Motor neuron (in vitro differentiated cells): ENCODE data around the gene LSS. TPM values are rescaled to one million over a fixed set of nuclear protein-coding genes. Genes with fewer than 3 reads are reported as not detected.

ENCODE experiments used
- ATAC-seq, 8 experiments: fragments of 200-7000 bp; cut with Tn5 transposase; replicated peaks in 6 of 8; 2 replicates each; pipeline ENCODE4 v1.8.0; 2021; ENCODE audit warnings: mild to moderate bottlenecking in 8 of 8, moderate library complexity in 8 of 8
- H3K27ac ChIP-seq, 2 donors: fragments of 250-450 bp; sonication (Bioruptor Pico); 2 replicates each; pipeline ENCODE4 v1.9.0; 2021; ENCODE audit warnings: antibody characterized with exemption in 2 of 2, mild to moderate bottlenecking in 2 of 2, moderate library complexity in 1 of 2
- H3K4me1 ChIP-seq, 2 donors: fragments of 250-450 bp; sonication (Bioruptor Pico); replicated peaks in 1 of 2; 2 replicates each; pipeline ENCODE4 v1.6.1; 2021; ENCODE audit warnings: antibody characterized with exemption in 2 of 2, mild to moderate bottlenecking in 2 of 2, moderate library complexity in 1 of 2
- H3K4me3 ChIP-seq, 5 donors: fragments of 250-450 bp; sonication (Bioruptor Pico); 2 replicates each; pipeline ENCODE4 v1.9.0; 2021; ENCODE audit warnings: antibody characterized with exemption in 5 of 5, mild to moderate bottlenecking in 5 of 5, moderate library complexity in 4 of 5
- WGBS, 10 experiments: fragments of 450-650 bp; shearing (Covaris generic); methylation state at CpG; one replicate each; pipeline ENCODE4 v1.0.0; 2022; 5-methylcytosine and 5-hydroxymethylcytosine counted together
- in situ Hi-C, 9 experiments: fragments of 400-800 bp; cut with MboI; loops; one replicate each; pipeline ENCODE4 v1.15.0; 2021; ENCODE audit warnings: low sequenced_read_pairs in 9 of 9, low pct_unique_long_range_greater_than_20kb in 2 of 9; ENCODE audit not compliant: unreplicated experiment in 9 of 9
- total RNA-seq, 8 experiments: library from RNA; unstranded; fragments of 300-600 nt; gene quantifications; 2 replicates each; pipeline versions ENCODE4 v1.2.3 to v1.2.4, GENCODE V29; 2022

Gene LSS
- total RNA-seq, 8 experiments from 2014 or later: 24.5 to 177 (median 51.8) TPM

- 75 to 100% (median 81%) methylated on average over 1 to 4 of the region's 10 CpGs; no CpG with 5 or more reads in 5 of the 10 experiments for WGBS, 10 experiments
- no peak for ATAC-seq
- peaks cover 8 to 9% of the 10 kb centered on the region in 2 donors for H3K4me1 ChIP-seq
- in situ Hi-C loops: no loop called here
- H3K4me3 ChIP-seq: no peak overlapping the region
- no peak overlapping the region for H3K27ac ChIP-seq
Measured at GRCh38 chr21:46158666-46159300, 69.8 kb downstream of the LSS start.

GRCh38 chr21:46157987-46158451 is 70.6 kb downstream of the LSS start:
- H3K4me1 ChIP-seq: peaks cover 13 to 16% of the 10 kb centered on the region in 2 donors
- in situ Hi-C loops: no loop called here
- no peak for ATAC-seq
- no peak overlapping the region for H3K4me3 ChIP-seq
- H3K27ac ChIP-seq: no peak overlapping the region
- WGBS, 10 experiments: 82 to 100% (median 100%) methylated on average over 1 to 5 of the region's 15 CpGs; no CpG with 5 or more reads in 7 of the 10 experiments

GRCh38 chr21:46157396-46157986 is 71.1 kb downstream of the LSS start:
- ATAC-seq: no peak
- Histone ChIP-seq H3K4me1 (peaks cover 13 to 18% of the 10 kb centered on the region in 2 donors), H3K27ac (no peak overlapping the region), H3K4me3 (no peak overlapping the region)
- WGBS, 10 experiments: 73 to 94% (median 78%) methylated on average over 3 of the region's 12 CpGs; no CpG with 5 or more reads in 7 of the 10 experiments
- in situ Hi-C loops: no loop called here

GRCh38 chr21:46156678-46157077 is 71.9 kb downstream of the LSS start:
- in situ Hi-C loops: no loop called here
- Histone ChIP-seq H3K27ac (no peak overlapping the region), H3K4me3 (no peak overlapping the region), H3K4me1 (peaks cover 13 to 18% of the 10 kb centered on the region in 2 donors)
- WGBS, 10 experiments: 40 to 100% (median 71%) methylated on average over 1 to 3 of the region's 10 CpGs; no CpG with 5 or more reads in 3 of the 10 experiments
- no peak for ATAC-seq

- Histone ChIP-seq H3K4me3 (no peak overlapping the region), H3K4me1 (peaks cover 16 to 20% of the 10 kb centered on the region in 2 donors), H3K27ac (no peak overlapping the region)
- in situ Hi-C loops: no loop called here
- ATAC-seq: no peak
- 86 to 100% (median 88%) methylated on average over 1 to 6 of the region's 7 CpGs; no CpG with 5 or more reads in 5 of the 10 experiments for WGBS, 10 experiments
Measured at GRCh38 chr21:46156378-46156645, 72.3 kb downstream of the LSS start.

GRCh38 chr21:46155514-46156377 is 72.8 kb downstream of the LSS start, which contains the start of gene FTCD:
FTCD (minus strand) TSS chr21:46155579; CDS start chr21:46155523, 56 bp downstream.
- in situ Hi-C loops: no loop called here
- Histone ChIP-seq H3K27ac (peak within 1 kb of the TSS in 1 of 2 donors; percentile 40), H3K4me3 (no peak within 1 kb of the TSS), H3K4me1 (peaks cover 21 to 25% of the 10 kb centered on the region in 2 donors)
- WGBS, 10 experiments: 55 to 60% (median 58%) methylated on average over 1 to 6 of the region's 34 CpGs; no CpG with 5 or more reads in 7 of the 10 experiments
- ATAC-seq: peak in 1 of 8 experiments; percentile 1

- in situ Hi-C loops: no loop called here
- no peak for ATAC-seq
- H3K4me3 ChIP-seq: no peak overlapping the region
- 100% methylated on average over 1 to 2 of the region's 16 CpGs; no CpG with 5 or more reads in 8 of the 10 experiments for WGBS, 10 experiments
- peaks cover 21 to 25% of the 10 kb centered on the region in 2 donors for H3K4me1 ChIP-seq
- H3K27ac ChIP-seq: no peak overlapping the region
Measured at GRCh38 chr21:46154955-46155513, 73.5 kb downstream of the LSS start.

- Histone ChIP-seq H3K4me1 (peaks cover 21 to 25% of the 10 kb centered on the region in 2 donors), H3K4me3 (no peak overlapping the region), H3K27ac (no peak overlapping the region)
- no peak for ATAC-seq
- WGBS, 10 experiments: 94 to 98% methylated on average over 3 to 7 of the region's 39 CpGs; no CpG with 5 or more reads in 8 of the 10 experiments
- in situ Hi-C loops: no loop called here
Measured at GRCh38 chr21:46154155-46154954, 74.2 kb downstream of the LSS start.

- Histone ChIP-seq H3K27ac (peak overlapping the region in 1 of 2 donors; percentile 72), H3K4me3 (no peak overlapping the region)
Measured at GRCh38 chr21:46153247-46154154, 75.1 kb downstream of the LSS start.

GRCh38 chr21:46152927-46153246 is 75.7 kb downstream of the LSS start:
- ATAC-seq: peak; percentile 23 to 64 (median 38)

More at GRCh38 chr21:46153247-46154154, 75.1 kb downstream of the LSS start:
- 0 to 100% methylated on average over 1 to 2 of the region's 33 CpGs; no CpG with 5 or more reads in 8 of the 10 experiments for WGBS, 10 experiments
- H3K4me1 ChIP-seq: peaks cover 21 to 25% of the 10 kb centered on the region in 2 donors
- ATAC-seq: peak; percentile 62 to 92 (median 82)
- in situ Hi-C loops: no loop called here

More at GRCh38 chr21:46152927-46153246, 75.7 kb downstream of the LSS start:
- H3K4me3 ChIP-seq: no peak overlapping the region
- in situ Hi-C loops: no loop called here
- H3K4me1 ChIP-seq: peaks cover 21 to 25% of the 10 kb centered on the region in 2 donors
- WGBS, 10 experiments: 10% methylated on average over 4 of the region's 18 CpGs; no CpG with 5 or more reads in 9 of the 10 experiments
- H3K27ac ChIP-seq: peak overlapping the region in 1 of 2 donors; percentile 19
